DMS114 treated with DMSO at 0.1 percent for 48 hours (cell line): ENCODE results near the gene RNF212B.
"Not testable (repeated sequence)": the region's sequence is repeated elsewhere in the genome, so short reads cannot be mapped to it uniquely, and the experiment has no call there.

Source experiments
- DNase-seq: peaks from one replicate; lab custom pipeline; 2025; ENCODE audit not compliant: unreplicated experiment; lab: John Stamatoyannopoulos, UW

Gene RNF212B

DNA sequence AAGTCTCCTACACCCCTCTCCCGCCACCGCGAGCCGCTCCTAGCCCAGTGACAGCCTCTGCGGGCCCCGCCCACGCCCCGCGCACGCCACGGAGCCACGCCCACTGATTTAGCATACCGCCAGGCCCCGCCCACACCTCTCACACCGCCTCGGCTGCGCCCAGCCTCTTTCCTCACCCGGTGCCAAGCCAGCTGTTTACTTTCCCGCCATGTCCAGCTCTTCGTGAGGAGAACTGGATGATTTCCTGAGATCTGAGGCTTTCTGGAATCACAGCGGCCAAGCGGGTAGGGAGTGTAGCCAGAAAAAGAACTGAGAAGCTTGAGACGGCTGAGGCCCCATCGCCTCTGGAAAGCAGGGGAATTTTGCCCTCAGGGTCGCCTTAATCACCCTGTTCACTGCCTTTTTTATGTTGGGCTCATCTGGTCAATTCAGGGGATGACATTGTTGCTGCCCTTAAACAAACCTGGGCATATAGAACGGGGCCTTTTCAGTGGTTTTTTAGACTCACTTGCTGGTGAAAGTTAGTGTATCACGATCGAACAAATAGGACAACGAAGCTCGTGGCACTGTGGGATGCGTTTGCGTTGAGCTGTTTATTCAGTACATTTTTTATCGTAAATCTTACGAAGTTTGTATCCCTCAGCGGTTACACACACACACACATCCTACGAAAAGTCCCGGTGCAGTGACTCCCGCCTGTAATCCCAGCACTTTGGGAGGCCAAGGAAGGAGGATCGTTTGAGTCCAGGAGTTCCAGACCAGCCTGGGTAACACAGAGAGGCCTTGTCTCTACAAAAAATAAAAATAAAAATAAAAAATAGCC is at the start of gene RNF212B:
TSS of gene RNF212B (plus strand) at position 165 of the 823 bp plus-strand sequence. CDS start 2,410 bp downstream, outside the sequence.
- peak; percentile 72 for DNase-seq

DNA sequence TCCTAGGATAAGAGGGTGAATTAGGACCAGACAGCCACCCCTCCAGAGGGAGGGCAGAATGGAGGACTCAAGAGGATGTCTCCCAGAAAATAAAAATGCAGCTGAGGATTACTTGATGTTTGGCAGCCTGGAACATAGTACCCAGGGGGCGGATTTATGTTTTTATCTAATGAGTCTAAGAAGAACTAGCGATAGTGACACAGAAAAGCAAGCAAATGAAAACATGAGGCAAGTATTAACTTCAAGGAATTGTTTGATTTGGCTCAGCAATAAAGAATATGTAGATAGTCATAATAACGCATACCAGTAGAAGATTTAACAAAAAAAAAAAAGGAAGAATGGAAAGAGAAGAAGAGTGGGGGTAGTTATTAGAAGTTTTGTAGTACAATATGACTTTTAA is 44.3 kb upstream of the RNF212B start:
- DNase-seq: no peak

GRCh38 chr14:23195552-23196101 is 42.1 kb upstream of the RNF212B start:
- no peak for DNase-seq

DNA sequence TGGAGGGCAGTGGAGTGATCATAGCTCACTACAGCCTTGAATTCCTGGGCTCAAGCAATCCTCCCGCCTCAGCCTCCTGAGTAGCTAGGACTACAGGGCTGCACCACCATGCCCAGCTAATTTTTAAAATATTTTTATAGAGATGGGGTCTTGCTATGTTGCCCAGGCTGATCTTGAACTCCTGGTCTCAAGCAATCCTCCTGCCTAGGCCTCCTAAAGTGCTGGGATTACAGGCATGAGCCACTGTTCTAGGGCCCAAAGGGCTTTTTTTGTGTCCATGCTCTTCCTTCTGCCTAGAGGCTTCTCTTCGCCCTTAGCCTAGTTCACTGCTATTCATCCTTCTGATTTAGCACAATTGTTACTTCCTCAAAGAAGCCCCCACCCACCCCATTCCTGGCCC is 41.2 kb upstream of the RNF212B start:
- DNase-seq: not testable (repeated sequence)

DNA sequence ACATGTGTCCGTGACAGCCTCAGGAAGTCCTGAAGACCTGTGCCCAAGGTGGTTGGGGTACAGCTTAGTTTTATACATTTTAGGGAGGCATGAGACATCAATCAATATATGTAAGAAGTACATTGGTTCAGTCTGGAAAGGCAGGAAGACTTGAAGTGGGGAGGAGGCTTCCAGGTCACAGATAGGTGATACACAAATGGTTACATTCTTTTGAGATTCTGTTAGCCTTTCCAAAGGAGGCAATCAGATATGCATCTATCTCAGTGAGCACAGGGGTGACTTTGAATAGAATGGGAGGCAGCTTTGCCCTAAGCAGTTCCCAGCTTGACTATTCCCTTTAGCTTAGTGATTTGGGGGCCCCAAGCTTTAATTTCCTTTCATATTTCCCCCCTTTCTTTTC is 38.6 kb upstream of the RNF212B start:
- DNase-seq: not testable (repeated sequence)

- DNase-seq: no peak
Measured at GRCh38 chr14:23202001-23202400, 35.7 kb upstream of the RNF212B start.

DNA sequence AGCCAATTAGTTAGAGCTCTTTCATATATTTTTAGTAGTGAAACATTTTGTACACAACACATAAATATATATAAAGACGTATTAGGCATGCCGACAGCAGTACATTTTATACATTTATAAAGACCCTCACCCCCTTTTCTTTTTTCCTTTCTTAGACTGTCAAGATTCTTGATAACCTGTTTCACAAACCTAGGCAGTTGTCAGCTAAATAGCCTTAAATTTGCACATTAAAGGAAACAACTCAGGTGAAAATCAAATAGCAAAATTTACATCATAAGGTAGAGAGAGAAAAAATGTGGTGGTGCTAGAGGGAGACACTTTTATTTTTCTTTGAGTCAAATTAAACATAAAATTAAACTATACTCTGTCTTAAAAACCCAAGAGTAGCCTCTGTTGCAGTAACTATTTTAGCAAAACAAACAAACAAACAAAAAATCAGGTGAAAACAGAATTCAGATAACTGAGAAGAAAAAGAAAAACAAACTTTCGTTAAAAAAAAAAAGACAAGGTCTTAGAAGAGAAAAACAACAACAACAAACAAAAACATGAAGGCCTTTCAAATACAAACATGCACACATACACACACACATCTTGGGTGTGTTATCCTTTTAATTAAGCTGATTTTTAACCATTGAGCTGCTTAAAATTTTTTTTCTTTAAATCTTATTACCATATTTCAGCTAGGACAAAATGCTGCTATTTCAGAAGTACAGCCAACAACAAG is 31.2 kb upstream of the RNF212B start:
- DNase-seq: no peak

DNA sequence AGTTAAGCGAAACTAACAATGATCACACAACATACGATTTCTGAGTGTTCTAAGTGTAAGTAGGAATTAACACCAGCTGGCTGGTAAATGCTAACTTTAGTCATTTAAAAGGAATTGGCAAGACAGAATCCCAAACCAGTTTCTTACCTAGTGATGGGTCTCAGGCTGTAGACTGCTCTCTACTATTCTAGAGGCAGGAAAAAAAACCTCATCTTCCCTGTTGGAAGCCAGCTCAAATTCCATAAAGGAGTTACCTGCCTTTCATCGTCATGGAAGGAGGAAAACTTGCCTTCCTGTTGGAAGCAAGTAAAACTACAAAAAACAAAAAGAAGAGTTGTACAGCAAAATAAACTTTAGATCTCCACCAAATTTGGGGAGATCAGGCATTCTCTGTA is 30.6 kb upstream of the RNF212B start:
- no peak for DNase-seq

DNA sequence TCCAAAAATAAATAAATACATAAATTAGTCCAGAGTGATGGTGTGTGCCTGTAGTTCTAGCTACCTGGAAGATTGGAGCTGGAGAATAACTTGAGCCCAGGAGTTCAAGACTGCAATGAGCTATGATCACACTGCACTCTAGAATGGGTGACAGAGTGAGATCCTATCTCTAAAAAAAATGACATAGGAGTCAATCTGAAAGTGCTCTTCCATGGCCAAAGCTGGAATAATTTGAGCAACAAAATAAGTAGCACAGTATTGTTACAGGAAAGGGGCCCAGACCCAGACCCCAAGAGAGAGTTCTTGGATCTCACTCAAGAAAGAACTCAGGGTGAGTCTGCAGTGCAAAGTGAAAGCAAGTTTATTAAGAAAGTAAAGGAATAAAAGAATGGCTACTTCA is 29.4 kb upstream of the RNF212B start:
- DNase-seq: no peak

GRCh38 chr14:23209651-23210423 is 27.9 kb upstream of the RNF212B start:
- no peak for DNase-seq

- no peak for DNase-seq
Measured at GRCh38 chr14:23215421-23215820, 22.3 kb upstream of the RNF212B start.

DNA sequence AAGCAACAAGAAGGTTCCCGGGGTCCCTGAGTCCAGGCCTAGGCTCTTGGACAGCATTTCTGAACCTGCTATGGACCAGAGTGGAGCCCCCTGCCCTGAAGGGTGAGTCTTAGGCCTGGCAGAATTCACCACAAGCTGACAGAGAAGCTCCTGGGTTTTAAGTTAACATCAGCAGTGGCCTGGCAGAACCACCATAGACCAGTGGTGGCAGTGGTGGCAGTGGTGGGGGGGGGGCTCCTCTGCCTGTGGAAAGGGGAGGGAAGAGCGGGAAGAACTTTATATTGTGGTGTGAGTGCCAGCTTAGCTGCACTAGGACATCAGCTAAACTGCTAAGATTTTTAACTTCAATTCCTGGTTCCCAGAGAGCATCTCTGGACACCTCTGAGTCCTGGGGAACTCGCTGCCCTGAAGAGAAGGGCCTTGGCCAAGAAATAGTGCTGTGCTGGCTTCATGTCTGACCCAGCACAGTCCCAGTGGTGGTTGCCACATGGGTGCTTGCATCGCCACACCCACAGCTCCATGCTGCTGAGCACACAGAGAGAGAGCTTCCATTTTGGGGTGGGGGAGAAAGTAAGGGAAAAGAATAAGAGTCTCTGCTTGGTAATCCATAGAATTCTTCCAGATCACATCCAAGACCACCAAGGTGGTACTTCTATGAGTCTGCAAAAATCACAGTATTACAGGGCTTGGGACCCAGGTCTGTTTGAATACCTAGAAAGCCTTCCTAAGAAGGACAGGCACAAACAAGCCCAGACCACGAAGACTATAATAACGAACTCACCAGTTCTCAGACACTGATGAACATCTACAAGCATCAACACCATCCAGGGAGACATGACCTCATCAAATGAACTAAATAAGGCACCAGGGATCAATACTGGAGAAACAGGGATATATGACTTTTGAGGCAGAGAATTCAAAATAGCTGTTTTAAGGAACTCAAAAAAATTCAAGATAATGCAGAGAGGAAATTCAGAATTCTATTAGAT is 20.4 kb upstream of the RNF212B start:
- DNase-seq: no peak

- no peak for DNase-seq
Measured at GRCh38 chr14:23219075-23219474, 18.7 kb upstream of the RNF212B start.

DNA sequence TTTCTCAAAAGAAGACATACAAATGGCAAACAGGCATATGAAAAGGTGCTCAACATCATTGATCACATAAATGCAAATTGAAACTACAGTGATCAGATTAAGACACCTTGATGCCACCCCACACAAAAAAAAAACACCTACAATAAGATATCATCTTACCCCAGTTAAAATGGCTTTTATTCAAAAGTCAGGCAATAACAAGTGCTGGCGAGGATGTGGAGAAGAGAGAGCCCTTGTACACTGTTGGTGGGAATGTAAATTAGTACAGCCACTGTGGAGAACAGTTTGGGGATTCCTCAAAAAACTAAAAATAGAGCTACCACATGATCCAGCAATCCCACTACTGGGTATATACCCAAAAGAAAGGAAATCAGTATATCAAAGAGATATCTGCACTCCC is 12.8 kb upstream of the RNF212B start:
- not testable (repeated sequence) for DNase-seq

GRCh38 chr14:23227566-23227965 is 10.2 kb upstream of the RNF212B start:
- DNase-seq: no peak

GRCh38 chr14:23228812-23229211 is 8.9 kb upstream of the RNF212B start:
- DNase-seq: no peak

GRCh38 chr14:23232241-23232808 is 5.4 kb upstream of the RNF212B start:
- DNase-seq: not testable (repeated sequence)

- no peak for DNase-seq
Measured at GRCh38 chr14:23240661-23241060, 2.9 kb downstream of the RNF212B start.

- not testable (repeated sequence) for DNase-seq
Measured at GRCh38 chr14:23241061-23241715, 3.5 kb downstream of the RNF212B start.
